SH-SY5Y (cell line): ENCODE data around the gene LARGE1.

Experiments
- GATA2 ChIP-seq: IDR thresholded peaks from 2 replicates; pipeline ENCODE4 v1.6.1; 2011; ENCODE audit warnings: mild to moderate bottlenecking, low read depth, low read length
- GATA3 ChIP-seq: IDR thresholded peaks from 2 replicates; pipeline ENCODE4 v1.6.1; 2011; ENCODE audit warnings: low read depth, mild to moderate bottlenecking, low read length, moderate library complexity

- TF ChIP-seq GATA2 (no peak), GATA3 (no peak)
These were observed 336.1 kb downstream of the LARGE1 start for GRCh38 chr22:33584152-33584551.
